Activated T-helper 2 cell treated with anti-CD3 and anti-CD28 coated beads, Interferon-gamma antibody, Interleukin-2, Interleukin-4, amounts not matched to agents 10 μg/mL and 5 μg/mL and 100 μg/mL, durations not matched to agents 14 hours and 24 hours and 36 hours (primary cell): ENCODE data around the gene DHRS7B. TPM values are rescaled to one million over a fixed set of nuclear protein-coding genes. Genes with fewer than 3 reads are reported as not detected.
"Not testable (repeated sequence)": the region's sequence is repeated elsewhere in the genome, so short reads cannot be mapped to it uniquely, and the experiment has no call there.

Experiments used
- DNase-seq: peaks from one replicate; pipeline ENCODE4 v3.0.0; 2021; ENCODE audit warnings: low spot score
- H3K27ac Mint-ChIP-seq: one replicate; pipeline ENCODE4 v1.8.0; 2021; ENCODE audit warnings: mixed read lengths
- H3K27me3 Mint-ChIP-seq: one replicate; pipeline ENCODE4 v1.8.0; 2021; ENCODE audit warnings: low read depth, mixed read lengths
- H3K36me3 Mint-ChIP-seq: one replicate; pipeline ENCODE4 v1.8.0; 2021; ENCODE audit warnings: low read depth, mixed read lengths
- H3K4me1 Mint-ChIP-seq: one replicate; pipeline ENCODE4 v1.8.0; 2021; ENCODE audit warnings: low read depth, mixed read lengths
- H3K4me3 Mint-ChIP-seq: one replicate; pipeline ENCODE4 v1.8.0; 2021; ENCODE audit warnings: low read depth, mild to moderate bottlenecking, moderate library complexity, mixed read lengths
- H3K9me3 Mint-ChIP-seq: one replicate; pipeline ENCODE4 v1.8.0; 2021; ENCODE audit warnings: mixed read lengths
- intact Hi-C: fragments of 100-400 bp; cut with micrococcal nuclease; formaldehyde crosslinking; loops from one replicate; pipeline ENCODE4 v1.15.1; 2023
- total RNA-seq: library from RNA; stranded (reverse); gene quantifications from 2 replicates; pipeline ENCODE4 v1.2.3, GENCODE V29; 2022

The DHRS7B gene
- total RNA-seq, 1 donor from 2014 or later = 17.7 TPM

DNA sequence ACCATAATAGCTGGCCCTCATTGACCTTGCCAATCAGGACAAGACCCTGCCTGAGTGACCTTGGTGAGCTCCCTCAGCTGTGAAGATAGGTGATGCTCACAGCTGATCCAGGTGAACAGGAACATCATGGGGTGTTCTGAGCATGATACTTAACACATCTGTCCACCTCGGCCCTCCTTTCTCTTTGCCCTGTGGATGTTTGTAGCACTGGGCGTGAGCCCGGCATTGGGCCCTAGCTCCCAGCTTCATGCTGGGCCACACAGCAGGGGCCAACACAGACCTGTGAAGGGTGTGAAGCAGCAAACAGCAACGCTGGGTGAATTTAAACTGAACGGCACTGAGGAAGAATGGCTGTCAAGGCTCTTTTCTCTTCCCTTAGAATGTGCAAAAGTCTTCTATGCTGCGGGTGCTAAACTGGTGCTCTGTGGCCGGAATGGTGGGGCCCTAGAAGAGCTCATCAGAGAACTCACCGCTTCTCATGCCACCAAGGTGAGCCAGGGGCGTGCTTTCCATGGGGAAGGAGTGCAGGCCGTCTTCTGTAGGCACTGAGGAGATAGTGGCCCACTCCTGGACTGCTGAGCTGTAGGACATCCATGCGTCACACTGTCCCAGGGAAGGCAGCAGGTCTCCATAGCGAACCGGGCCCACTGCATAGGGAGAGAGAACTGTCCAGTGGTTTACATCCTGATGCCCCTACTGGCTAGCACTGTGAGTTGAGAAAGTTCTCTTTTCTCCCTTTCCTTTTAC, 51.3 kb downstream of the DHRS7B start:
- no peaks in the 10 kb centered on the region for H3K4me1 Mint-ChIP-seq
- no peak overlapping the region for H3K4me3 Mint-ChIP-seq
- H3K36me3 Mint-ChIP-seq = peaks cover 11% of the 10 kb centered on the region
- intact Hi-C loops = no loop called here
- no peak for DNase-seq
- H3K9me3 Mint-ChIP-seq = no peaks in the 10 kb centered on the region
- H3K27ac Mint-ChIP-seq = no peak overlapping the region
- H3K27me3 Mint-ChIP-seq = no peaks in the 10 kb centered on the region

DNA sequence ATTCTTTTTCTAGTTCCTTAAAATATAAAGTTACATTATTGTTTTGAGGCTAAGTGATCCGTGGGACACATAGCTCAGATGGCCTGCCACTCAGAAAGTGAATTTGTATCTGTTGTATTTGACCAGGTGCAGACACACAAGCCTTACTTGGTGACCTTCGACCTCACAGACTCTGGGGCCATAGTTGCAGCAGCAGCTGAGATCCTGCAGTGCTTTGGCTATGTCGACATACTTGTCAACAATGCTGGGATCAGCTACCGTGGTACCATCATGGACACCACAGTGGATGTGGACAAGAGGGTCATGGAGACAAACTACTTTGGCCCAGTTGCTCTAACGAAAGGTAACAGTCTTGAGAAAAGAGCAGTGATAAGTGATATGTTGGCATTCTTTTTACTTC, 56.7 kb downstream of the DHRS7B start:
- peak overlapping the region; percentile 22 for H3K27ac Mint-ChIP-seq
- H3K27me3 Mint-ChIP-seq = no peaks in the 10 kb centered on the region
- peaks cover 5% of the 10 kb centered on the region for H3K4me1 Mint-ChIP-seq
- H3K36me3 Mint-ChIP-seq = peaks cover 34% of the 10 kb centered on the region
- DNase-seq = no peak
- intact Hi-C loops = no loop called here
- H3K4me3 Mint-ChIP-seq = no peak overlapping the region
- no peaks in the 10 kb centered on the region for H3K9me3 Mint-ChIP-seq

DNA sequence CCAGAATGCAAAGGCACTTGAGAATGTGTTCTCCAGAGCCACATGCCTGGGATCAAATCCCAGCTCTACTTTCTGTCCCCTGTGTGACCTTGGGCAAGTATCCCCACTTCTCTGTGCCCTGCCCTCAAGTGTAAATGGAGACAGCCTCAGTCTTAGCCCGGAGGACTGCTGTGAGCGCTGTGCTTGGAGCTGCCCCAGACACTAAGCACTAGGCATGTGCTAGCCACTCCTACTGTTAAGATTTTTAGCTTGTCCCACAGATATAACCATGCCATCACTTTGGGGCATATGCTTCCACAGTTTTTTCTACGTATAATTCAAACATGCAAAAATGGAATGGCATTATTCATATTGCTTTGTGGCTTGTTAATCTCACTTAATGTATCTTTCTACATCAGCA, 57.8 kb downstream of the DHRS7B start:
- Mint-ChIP-seq H3K4me1 (peaks cover 5% of the 10 kb centered on the region), H3K27ac (no peak overlapping the region), H3K36me3 (peaks cover 34% of the 10 kb centered on the region), H3K9me3 (no peaks in the 10 kb centered on the region), H3K4me3 (no peak overlapping the region), H3K27me3 (no peaks in the 10 kb centered on the region)
- no peak for DNase-seq
- intact Hi-C loops = no loop called here

DNA sequence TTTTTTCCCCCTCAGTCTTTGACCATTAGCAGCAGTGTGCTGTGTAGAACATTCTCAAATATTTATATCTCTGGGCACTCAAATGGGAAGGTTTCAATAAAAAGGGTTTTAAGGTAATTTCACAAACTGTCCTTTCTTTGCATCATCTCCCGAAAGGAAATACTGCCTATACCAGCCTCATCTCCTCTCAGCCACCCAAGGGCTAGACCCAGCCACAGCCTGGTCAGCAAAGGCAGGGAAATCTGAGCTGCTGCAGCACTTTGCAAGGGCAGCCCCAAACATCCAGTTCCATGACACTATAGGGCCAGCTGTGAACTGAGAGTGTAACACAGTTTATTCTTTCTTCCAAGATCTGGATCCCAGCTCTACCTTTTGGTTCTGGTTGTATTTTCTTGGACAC, 58.3 kb downstream of the DHRS7B start:
- Mint-ChIP-seq H3K27me3 (no peaks in the 10 kb centered on the region), H3K9me3 (no peaks in the 10 kb centered on the region), H3K4me3 (no peak overlapping the region), H3K36me3 (peaks cover 34% of the 10 kb centered on the region), H3K27ac (no peak overlapping the region), H3K4me1 (peaks cover 5% of the 10 kb centered on the region)
- intact Hi-C loops = no loop called here
- DNase-seq = no peak

DNA sequence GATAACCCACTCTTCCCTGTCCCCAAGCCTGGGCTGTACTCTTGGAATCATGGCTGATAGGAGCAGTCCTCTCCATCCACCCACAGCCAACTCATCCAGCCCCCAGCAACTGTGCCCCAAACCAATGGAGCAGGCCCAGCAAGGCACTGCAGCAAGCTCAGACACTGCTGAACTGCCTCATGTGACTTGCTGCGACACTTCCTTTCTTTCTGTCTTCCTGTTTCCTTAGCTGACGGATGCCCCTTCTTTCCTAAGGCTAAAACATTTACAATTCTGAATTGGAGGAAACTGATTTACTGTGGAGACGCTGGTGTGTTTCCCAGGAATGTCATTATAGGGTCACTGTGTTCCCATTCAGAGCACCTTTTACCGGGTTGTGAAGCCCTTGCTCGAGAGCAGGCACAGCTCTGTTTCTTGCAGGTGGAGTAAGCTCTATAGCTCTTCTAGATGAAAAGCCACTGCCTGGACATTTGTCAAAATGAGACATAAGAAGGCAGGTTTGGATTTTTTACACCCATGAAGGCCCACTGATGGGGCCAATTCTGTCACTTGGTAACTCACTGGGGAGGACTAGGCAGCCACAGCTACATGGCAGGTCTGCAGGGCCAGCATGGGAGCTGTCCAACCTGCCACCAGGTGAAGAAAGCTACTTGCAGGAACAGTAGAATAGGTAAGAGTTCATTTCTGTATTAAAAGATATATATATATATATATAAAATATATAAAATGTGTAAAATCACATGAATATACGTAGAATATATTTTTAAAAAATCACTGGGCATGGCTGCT, 59.8 kb downstream of the DHRS7B start:
- no peaks in the 10 kb centered on the region for H3K27me3 Mint-ChIP-seq

DNA sequence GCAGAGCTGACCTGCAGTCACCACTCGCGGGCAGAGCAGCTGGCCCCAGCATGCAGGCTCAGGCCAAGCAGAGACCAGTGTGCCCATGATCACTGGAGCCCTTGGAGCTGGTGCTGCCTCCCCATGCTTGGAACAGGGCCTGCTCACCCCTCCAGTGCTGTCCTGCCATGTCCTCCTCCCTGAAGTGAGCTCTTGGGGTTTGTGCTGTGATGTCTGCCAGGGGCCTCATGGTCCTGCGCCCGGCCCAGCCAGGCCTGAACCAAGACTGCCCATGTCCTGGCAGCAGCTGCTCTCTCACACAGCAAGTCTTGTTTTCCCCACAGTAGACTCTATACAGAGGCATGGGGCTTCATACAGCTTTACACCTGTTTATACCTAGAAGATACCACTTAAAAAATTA, 62.6 kb downstream of the DHRS7B start:
- no peak overlapping the region for H3K27ac Mint-ChIP-seq
- H3K27me3 Mint-ChIP-seq = no peaks in the 10 kb centered on the region
- no peak for DNase-seq
- intact Hi-C loops = no loop called here
- H3K4me3 Mint-ChIP-seq = no peak overlapping the region
- peaks cover 2% of the 10 kb centered on the region for H3K4me1 Mint-ChIP-seq
- H3K9me3 Mint-ChIP-seq = no peaks in the 10 kb centered on the region
- H3K36me3 Mint-ChIP-seq = peaks cover 23% of the 10 kb centered on the region

More for the DNA sequence above, 59.8 kb downstream of the DHRS7B start:
- intact Hi-C loops = no loop called here
- H3K4me1 Mint-ChIP-seq = peaks cover 5% of the 10 kb centered on the region
- no peak overlapping the region for H3K4me3 Mint-ChIP-seq
- no peak overlapping the region for H3K27ac Mint-ChIP-seq
- H3K36me3 Mint-ChIP-seq = peaks cover 30% of the 10 kb centered on the region
- no peak for DNase-seq
- no peaks in the 10 kb centered on the region for H3K9me3 Mint-ChIP-seq

DNA sequence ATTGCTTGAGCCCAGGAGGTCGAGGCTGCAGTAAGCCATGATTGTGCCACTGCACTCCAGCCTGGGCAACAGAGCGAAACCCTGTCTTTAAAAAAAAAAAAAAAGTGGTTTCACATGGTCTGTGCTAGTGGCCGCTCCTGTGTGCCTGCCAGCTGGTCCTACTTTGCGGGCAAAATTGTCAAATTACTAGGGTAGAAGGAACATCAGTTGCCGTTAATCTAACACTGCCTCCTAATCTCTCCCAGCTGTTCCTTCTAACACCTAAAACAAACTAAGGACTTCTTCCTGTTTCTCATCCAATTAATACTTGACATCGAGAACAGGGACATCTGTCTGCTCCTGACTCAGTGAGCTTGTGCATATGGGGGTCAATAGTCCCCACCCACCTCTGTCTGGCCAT, 63.3 kb downstream of the DHRS7B start:
- intact Hi-C loops = no loop called here
- Mint-ChIP-seq H3K4me3 (no peak overlapping the region), H3K27ac (no peak overlapping the region), H3K27me3 (no peaks in the 10 kb centered on the region), H3K4me1 (peaks cover 2% of the 10 kb centered on the region), H3K36me3 (peaks cover 19% of the 10 kb centered on the region), H3K9me3 (no peaks in the 10 kb centered on the region)
- DNase-seq = no peak

DNA sequence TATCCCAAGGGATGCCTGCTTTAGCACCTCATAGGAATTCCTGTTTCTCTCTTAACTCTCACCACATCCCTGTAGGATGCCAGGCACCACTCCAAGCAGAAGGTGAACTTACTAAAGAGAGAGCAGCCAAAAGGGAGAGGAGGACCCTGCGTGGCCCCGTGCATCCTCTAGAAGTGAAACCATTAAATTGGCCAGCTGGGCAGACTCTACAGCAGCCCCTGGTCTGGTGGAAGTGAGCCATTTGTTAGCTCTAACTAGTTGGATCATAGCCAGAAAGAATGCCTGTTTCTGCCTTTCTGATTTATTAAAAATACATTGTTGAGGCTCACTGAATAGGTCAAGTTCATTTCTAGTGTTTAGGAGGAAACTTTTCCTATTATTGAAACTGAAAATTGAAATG, 64.9 kb downstream of the DHRS7B start:
- intact Hi-C loops = no loop called here
- H3K27ac Mint-ChIP-seq = no peak overlapping the region
- no peak for DNase-seq
- no peaks in the 10 kb centered on the region for H3K27me3 Mint-ChIP-seq
- H3K9me3 Mint-ChIP-seq = no peaks in the 10 kb centered on the region
- no peak overlapping the region for H3K4me3 Mint-ChIP-seq
- H3K4me1 Mint-ChIP-seq = peaks cover 2% of the 10 kb centered on the region
- peaks cover 17% of the 10 kb centered on the region for H3K36me3 Mint-ChIP-seq

DNA sequence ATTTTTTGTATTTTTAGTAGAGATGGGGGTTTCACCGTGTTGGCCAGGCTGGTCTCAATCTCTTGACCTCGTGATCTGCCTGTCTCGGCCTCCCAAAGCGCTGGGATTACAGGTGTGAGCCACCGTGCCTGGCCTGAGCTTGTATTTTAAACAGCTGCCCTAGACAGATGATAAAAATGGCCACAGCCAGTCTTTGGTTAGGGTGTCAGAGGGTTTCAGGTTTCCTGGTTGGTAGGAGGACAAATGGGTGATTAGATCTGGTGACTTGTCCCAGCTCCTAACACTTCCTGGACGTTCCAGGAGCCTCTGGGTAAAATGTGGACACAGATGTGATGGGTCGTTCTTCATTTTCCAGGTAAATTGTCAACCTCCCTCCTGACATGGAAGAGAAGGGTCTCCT, 65.7 kb downstream of the DHRS7B start:
- DNase-seq, H3K27ac Mint-ChIP-seq, H3K27me3 Mint-ChIP-seq, intact Hi-C loops, H3K4me1 Mint-ChIP-seq, H3K4me3 Mint-ChIP-seq, H3K9me3 Mint-ChIP-seq: not testable (repeated sequence)
- H3K36me3 Mint-ChIP-seq = peaks cover 23% of the 10 kb centered on the region

DNA sequence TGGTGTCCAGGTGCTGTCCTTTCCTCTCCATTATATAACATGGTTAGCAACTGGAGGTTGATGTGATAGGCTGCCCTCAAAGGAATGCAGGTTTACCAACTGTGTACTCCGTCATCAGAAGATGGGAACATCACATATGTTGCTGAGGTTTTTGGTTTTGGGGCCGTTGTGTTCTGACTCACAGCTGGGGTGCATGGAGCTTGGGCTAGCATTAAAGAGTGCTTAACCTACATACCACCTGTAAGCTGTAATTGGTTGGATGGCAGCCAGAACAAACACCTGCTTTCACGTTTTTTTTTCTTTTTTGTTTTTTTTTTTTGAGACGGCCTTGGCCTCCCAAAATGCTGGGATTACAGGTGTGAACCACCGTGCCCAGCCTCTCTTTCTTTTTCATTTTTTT, 66.3 kb downstream of the DHRS7B start:
- intact Hi-C loops = no loop called here
- Mint-ChIP-seq H3K27me3 (no peaks in the 10 kb centered on the region), H3K4me1 (peaks cover 2% of the 10 kb centered on the region), H3K27ac (no peak overlapping the region), H3K36me3 (peaks cover 29% of the 10 kb centered on the region), H3K4me3 (no peak overlapping the region), H3K9me3 (no peaks in the 10 kb centered on the region)
- DNase-seq = no peak

DNA sequence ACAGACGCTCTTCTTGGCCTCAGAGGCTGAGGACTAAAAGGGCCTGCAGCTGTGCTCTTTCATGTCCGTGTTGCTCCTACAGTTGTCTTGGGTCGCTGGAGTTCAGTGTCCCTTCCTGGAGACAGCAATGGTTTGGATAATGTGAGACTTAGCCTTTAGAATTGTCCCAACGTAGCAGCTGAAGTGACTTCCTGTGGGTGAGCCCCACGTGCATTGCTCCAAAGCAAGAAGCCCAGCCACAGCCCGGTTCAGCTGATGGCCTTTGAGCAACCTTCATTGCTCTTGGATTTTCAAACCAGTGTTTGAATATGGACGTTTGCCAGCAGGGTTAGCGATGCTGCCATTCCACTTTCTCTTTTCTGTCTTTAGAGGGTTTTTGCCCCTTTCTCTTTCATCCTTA, 67.5 kb downstream of the DHRS7B start:
- peaks cover 2% of the 10 kb centered on the region for H3K4me1 Mint-ChIP-seq
- no peaks in the 10 kb centered on the region for H3K9me3 Mint-ChIP-seq
- H3K36me3 Mint-ChIP-seq = peaks cover 37% of the 10 kb centered on the region
- intact Hi-C loops = no loop called here
- H3K27ac Mint-ChIP-seq = no peak overlapping the region
- no peak overlapping the region for H3K4me3 Mint-ChIP-seq
- no peaks in the 10 kb centered on the region for H3K27me3 Mint-ChIP-seq
- DNase-seq = no peak

DNA sequence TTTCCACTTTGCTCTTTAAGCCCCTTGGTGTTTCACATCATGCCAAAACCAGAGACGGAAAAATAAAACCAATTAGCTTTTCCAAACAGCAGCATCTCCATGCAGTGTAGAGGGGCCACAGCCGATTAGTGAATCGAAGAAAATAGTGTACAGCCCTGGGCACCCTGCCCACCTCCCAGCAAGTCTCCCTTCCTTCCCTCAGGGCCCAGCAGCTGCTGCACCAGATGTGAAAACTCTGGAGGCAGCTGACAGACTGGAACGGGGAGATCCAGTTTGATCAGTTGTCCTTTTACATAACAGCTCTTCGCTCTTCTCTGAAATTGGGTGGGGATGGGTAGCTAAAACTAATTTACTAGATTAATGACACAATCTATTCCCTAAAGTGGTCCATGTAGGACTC, 67.9 kb downstream of the DHRS7B start:
- no peak for DNase-seq
- no peak overlapping the region for H3K27ac Mint-ChIP-seq
- intact Hi-C loops = no loop called here
- H3K4me3 Mint-ChIP-seq = no peak overlapping the region
- no peaks in the 10 kb centered on the region for H3K27me3 Mint-ChIP-seq
- H3K4me1 Mint-ChIP-seq = peaks cover 2% of the 10 kb centered on the region
- H3K9me3 Mint-ChIP-seq = no peaks in the 10 kb centered on the region
- peaks cover 37% of the 10 kb centered on the region for H3K36me3 Mint-ChIP-seq

DNA sequence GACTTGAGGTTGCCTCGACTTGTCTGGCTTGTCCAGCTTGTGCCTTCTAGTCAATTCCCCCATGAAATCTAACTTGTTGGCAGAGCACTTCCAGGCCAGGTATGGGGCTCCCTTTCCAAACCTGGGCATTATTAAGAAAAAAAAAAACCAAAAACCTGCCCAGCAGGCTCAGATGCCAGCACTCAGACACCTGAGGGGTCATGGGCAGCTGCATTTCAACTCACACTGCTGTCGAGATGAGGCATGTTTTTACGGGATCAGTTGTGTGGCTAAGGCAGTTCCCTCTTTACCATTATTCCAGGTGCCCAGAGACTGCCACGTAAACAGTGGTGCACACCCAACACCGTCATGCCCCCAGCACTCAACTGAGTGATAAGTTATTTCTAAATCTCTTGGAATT, 69.4 kb downstream of the DHRS7B start:
- intact Hi-C loops = no loop called here
- Mint-ChIP-seq H3K27ac (no peak overlapping the region), H3K27me3 (no peaks in the 10 kb centered on the region), H3K4me1 (peaks cover 2% of the 10 kb centered on the region), H3K9me3 (no peaks in the 10 kb centered on the region), H3K4me3 (no peak overlapping the region), H3K36me3 (peaks cover 37% of the 10 kb centered on the region)
- DNase-seq = no peak
